IMR-90 (cell line): ENCODE data around the gene ZNF836.

ENCODE experiments used
- CEBPB ChIP-seq: IDR thresholded peaks from 2 replicates; pipeline ENCODE4 v1.6.1; 2012; ENCODE audit warnings: low read depth, low read length, improper control_type of control experiment
- CHD1 ChIP-seq: IDR thresholded peaks from 2 replicates; pipeline ENCODE4 v1.6.1; 2012; ENCODE audit warnings: low read depth, low read length, improper control_type of control experiment
- CTCF ChIP-seq: conservative IDR thresholded peaks from 2 replicates; pipeline ENCODE4 v1.5.1; 2012; ENCODE audit warnings: mild to moderate bottlenecking, low read depth, low read length, improper control_type of control experiment
- MAZ ChIP-seq: IDR thresholded peaks from 2 replicates; pipeline ENCODE4 v1.6.1; 2012; ENCODE audit warnings: low read depth, mild to moderate bottlenecking, low read length, improper control_type of control experiment, moderate library complexity, borderline replicate concordance
- MXI1 ChIP-seq: IDR thresholded peaks from 2 replicates; pipeline ENCODE4 v1.6.1; 2012; ENCODE audit warnings: low read depth, mild to moderate bottlenecking, low read length, moderate library complexity, borderline replicate concordance
- NFE2L2 ChIP-seq: fragments of 150-350 bp; IDR thresholded peaks from 2 replicates; pipeline ENCODE4 v1.6.1; 2016; ENCODE audit warnings: low read depth, mild to moderate bottlenecking, low read length
- POLR2A ChIP-seq: IDR thresholded peaks from 2 replicates; pipeline ENCODE4 v1.6.1; 2012; ENCODE audit warnings: mild to moderate bottlenecking, low read depth, low read length
- RAD21 ChIP-seq: IDR thresholded peaks from 2 replicates; pipeline ENCODE4 v1.6.1; 2012; ENCODE audit warnings: low read length, improper control_type of control experiment
- RFX5 ChIP-seq: IDR thresholded peaks from 2 replicates; pipeline ENCODE4 v1.8.0; 2012; ENCODE audit warnings: low read depth, mild to moderate bottlenecking, low read length, moderate library complexity
- SMC3 ChIP-seq: fragments of 150-350 bp; IDR thresholded peaks from 2 replicates; pipeline ENCODE4 v1.6.1; 2016; ENCODE audit warnings: low read depth, mild to moderate bottlenecking, antibody characterized with exemption, low read length, moderate library complexity
- USF2 ChIP-seq: fragments of 150-350 bp; IDR thresholded peaks from 2 replicates; pipeline ENCODE4 v1.6.1; 2017; ENCODE audit warnings: mild to moderate bottlenecking, antibody characterized with exemption, low read length, low read depth

- TF ChIP-seq CTCF (no peak), CEBPB (no peak), POLR2A (no peak), RAD21 (no peak), MXI1 (no peak), USF2 (no peak), CHD1 (no peak), SMC3 (no peak), NFE2L2 (no peak), MAZ (no peak), RFX5 (no peak)
Measured at GRCh38 chr19:52148256-52148655, 23.2 kb downstream of the ZNF836 start.
